B cell (primary cell): ENCODE measurements around the gene CBX3. TPM values are rescaled to one million over a fixed set of nuclear protein-coding genes. Genes with fewer than 3 reads are reported as not detected.

Source experiments
- ATAC-seq: fragments of 200-7000 bp; cut with Tn5 transposase; one replicate; pipeline ENCODE4 v1.10.0; 2021; ENCODE audit warnings: low read depth, mild to moderate bottlenecking, moderate number of reproducible peaks, moderate library complexity
- CTCF ChIA-PET: fragments of 350-600 bp; sonication (Branson Sonifier 250); formaldehyde crosslinking; loops from one replicate; lab custom pipeline; 2021; ENCODE audit warnings: antibody characterized with exemption, inconsistent platforms; lab: Charles Lee
- POLR2A ChIA-PET: fragments of 350-600 bp; sonication (Branson Sonifier 250); formaldehyde crosslinking; loops from one replicate; lab custom pipeline; 2021; ENCODE audit warnings: antibody characterized with exemption; lab: Charles Lee
- DNase-seq: peaks from one replicate; pipeline ENCODE4 v3.0.0; 2013
- H2AFZ ChIP-seq: 2 replicates; pipeline ENCODE4 v1.6.1; 2012; ENCODE audit warnings: mild to moderate bottlenecking, low read depth, low read length; ENCODE audit not compliant: insufficient read depth, poor library complexity, severe bottlenecking
- H3K27ac ChIP-seq, 2 donors: 1 replicate in 1 of 2; 2 replicates in 1 of 2; pipeline ENCODE4 v1.5.1; 2012 to 2013; ENCODE audit warnings: low read length in 2 of 2, mild to moderate bottlenecking in 2 of 2, moderate library complexity in 1 of 2
- H3K27me3 ChIP-seq, 4 experiments: fragments of 200-600 bp in 1 of 4; sonication (generic) in 1 of 4; replicated peaks in 1 of 4; 1 replicate in 2 of 4; 2 replicates in 2 of 4; pipeline versions ENCODE4 v1.6.1 to v1.7.0; 2013 to 2016; ENCODE audit warnings: low read length in 3 of 4, mild to moderate bottlenecking in 2 of 4, mixed read lengths in 1 of 4, moderate library complexity in 1 of 4; ENCODE audit not compliant: insufficient read depth in 4 of 4, control insufficient read depth in 3 of 4; ENCODE audit errors: control extremely low read depth in 1 of 4
- H3K36me3 ChIP-seq, 2 experiments: replicated peaks in 1 of 2; 1 replicate in 1 of 2; 2 replicates in 1 of 2; pipeline versions ENCODE4 v1.6.1 to v1.7.1; 2013; ENCODE audit warnings: low read length in 1 of 2; ENCODE audit not compliant: insufficient read depth in 2 of 2, control insufficient read depth in 1 of 2; ENCODE audit errors: control extremely low read depth in 1 of 2, extremely low read depth in 1 of 2
- H3K4me1 ChIP-seq, 2 donors: fragments of 200-600 bp in 1 of 2; sonication (generic) in 1 of 2; 1 replicate in 1 of 2; 2 replicates in 1 of 2; pipeline versions ENCODE4 v1.5.1 to v1.6.1; 2013 to 2017; ENCODE audit warnings: low read length in 2 of 2; ENCODE audit not compliant: control insufficient read depth in 2 of 2, insufficient read depth in 2 of 2
- H3K4me2 ChIP-seq: replicated peaks from 2 replicates; pipeline ENCODE3; 2012; ENCODE audit warnings: mild to moderate bottlenecking, low read depth, low read length; ENCODE audit not compliant: poor library complexity, severe bottlenecking
- H3K4me3 ChIP-seq, 5 experiments: fragments of 200-600 bp in 1 of 5; sonication (generic) in 1 of 5; 1 replicate in 3 of 5; 2 replicates in 2 of 5; pipeline versions ENCODE4 v1.5.1 to v1.7.0; 2011 to 2016; ENCODE audit warnings: low read length in 4 of 5, mild to moderate bottlenecking in 4 of 5, low read depth in 2 of 5, control low read depth in 1 of 5, moderate library complexity in 1 of 5; ENCODE audit not compliant: insufficient read depth in 1 of 5; ENCODE audit errors: control extremely low read depth in 1 of 5, extremely low read depth in 1 of 5
- H3K79me2 ChIP-seq: fragments of 200-600 bp; sonication (generic); one replicate; pipeline ENCODE4 v1.6.0; 2016; ENCODE audit warnings: low read length; ENCODE audit not compliant: control insufficient read depth, insufficient read depth
- H3K9ac ChIP-seq: fragments of 200-600 bp; sonication (generic); 2 replicates; pipeline ENCODE4 v1.6.1; 2017; ENCODE audit warnings: mild to moderate bottlenecking, low read length, moderate library complexity
- H3K9me3 ChIP-seq, 3 donors: one replicate each; pipeline versions ENCODE4 v1.6.1 to v1.7.1; 2013; ENCODE audit warnings: low read length in 2 of 3; ENCODE audit not compliant: control insufficient read depth in 2 of 3, insufficient read depth in 1 of 3; ENCODE audit errors: control extremely low read depth in 1 of 3
- H4K20me1 ChIP-seq: 2 replicates; pipeline ENCODE4 v1.6.0; 2012; ENCODE audit warnings: mild to moderate bottlenecking, low read length; ENCODE audit not compliant: insufficient read depth, control insufficient read depth, poor library complexity, severe bottlenecking
- H3K27ac Mint-ChIP-seq: one replicate; pipeline ENCODE4 v1.8.0; 2021; ENCODE audit warnings: mixed read lengths
- H3K27me3 Mint-ChIP-seq: one replicate; pipeline ENCODE4 v1.8.0; 2021; ENCODE audit warnings: mixed read lengths
- H3K4me1 Mint-ChIP-seq: one replicate; pipeline ENCODE4 v1.8.0; 2021; ENCODE audit warnings: mixed read lengths
- H3K4me3 Mint-ChIP-seq: one replicate; pipeline ENCODE4 v1.8.0; 2021; ENCODE audit warnings: mixed read lengths
- H3K9me3 Mint-ChIP-seq: one replicate; pipeline ENCODE4 v1.8.0; 2022; ENCODE audit warnings: mixed read lengths; ENCODE audit not compliant: insufficient read depth
- EZH2 ChIP-seq: IDR thresholded peaks from 2 replicates; pipeline ENCODE4 v1.6.1; 2012; ENCODE audit warnings: borderline replicate concordance, low read depth, mild to moderate bottlenecking, moderate library complexity, low read length; ENCODE audit not compliant: insufficient read depth, poor library complexity, severe bottlenecking
- WGBS: methylation state at CpG from one replicate; pipeline ENCODE4 v1.1.5; 2013; ENCODE audit warnings: missing lambda C conversion rate; ENCODE audit not compliant: insufficient coverage; 5-methylcytosine and 5-hydroxymethylcytosine counted together
- intact Hi-C: fragments of 100-400 bp; cut with micrococcal nuclease; formaldehyde crosslinking; loops from one replicate; pipeline ENCODE4 v1.10.0; 2022
- polyA plus RNA-seq: library from polyadenylated mRNA; depleted of rRNA; stranded (reverse); fragments of >200 nt; gene quantifications from 2 replicates; pipeline ENCODE4 v1.2.3, GENCODE V29; 2012
- total RNA-seq, 2 donors: library from RNA; stranded (reverse); fragments of 120-200 nt in 1 of 2; gene quantifications; 1 replicate in 1 of 2; 2 replicates in 1 of 2; pipeline versions ENCODE4 v1.2.3 to v1.2.4, GENCODE V29; 2013 to 2022
- TF ChIP-seq, protein P1 (sequence below): fragments of 200-600 bp; IDR thresholded peaks from one replicate; pipeline ENCODE4 v1.8.0; 2022; ENCODE audit warnings: antibody characterized with exemption, mild to moderate bottlenecking

The CBX3 gene
- total and polyA plus RNA-seq, 2 donors (not counting 1 experiment from before 2014, with no cell fraction given) = 43.9 to 126 TPM

DNA sequence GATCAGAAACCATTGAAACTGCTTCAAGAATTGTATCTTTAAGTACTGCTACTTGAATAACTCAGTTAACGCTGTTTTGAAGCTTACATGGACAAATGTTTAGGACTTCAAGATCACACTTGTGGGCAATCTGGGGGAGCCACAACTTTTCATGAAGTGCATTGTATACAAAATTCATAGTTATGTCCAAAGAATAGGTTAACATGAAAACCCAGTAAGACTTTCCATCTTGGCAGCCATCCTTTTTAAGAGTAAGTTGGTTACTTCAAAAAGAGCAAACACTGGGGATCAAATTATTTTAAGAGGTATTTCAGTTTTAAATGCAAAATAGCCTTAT is 15.7 kb upstream of the CBX3 start:
- intact Hi-C loops = no loop called here

More for the DNA sequence above, 15.7 kb upstream of the CBX3 start:
- Histone ChIP-seq H3K79me2 (peaks cover 6% of the 10 kb centered on the region), H2AFZ (no peak overlapping the region), H4K20me1 (peaks cover 30% of the 10 kb centered on the region), H3K4me1 (peaks cover under 1 to 7% of the 10 kb centered on the region in 2 donors), H3K4me2 (no peak overlapping the region), H3K9me3 (no peaks in the 10 kb centered on the region), H3K27ac (peak overlapping the region in 1 of 2 donors; percentile 17), H3K36me3 (peaks cover 3 to 24% of the 10 kb centered on the region in 2 experiments), H3K9ac (no peak overlapping the region), H3K27me3 (no peaks in the 10 kb centered on the region), H3K4me3 (no peak overlapping the region)
- no peaks in the 10 kb centered on the region for H3K27me3 Mint-ChIP-seq
- ChIA-PET CTCF (interaction anchor here (0.7 to 1.8 kb wide), 3 partner anchors 10 to 95 kb away, joined by 3 to 4 read pairs (median 4); no protein-coding TSS in a partner anchor), POLR2A (no interaction called here)
- no peak for DNase-seq
- peak overlapping the region; percentile 46 for H3K4me3 Mint-ChIP-seq
- no peak for ATAC-seq
- WGBS = no CpG with 5 or more reads among the region's 1 CpG
- peaks cover 80% of the 10 kb centered on the region for H3K4me1 Mint-ChIP-seq
- TF ChIP-seq, protein P1, sequence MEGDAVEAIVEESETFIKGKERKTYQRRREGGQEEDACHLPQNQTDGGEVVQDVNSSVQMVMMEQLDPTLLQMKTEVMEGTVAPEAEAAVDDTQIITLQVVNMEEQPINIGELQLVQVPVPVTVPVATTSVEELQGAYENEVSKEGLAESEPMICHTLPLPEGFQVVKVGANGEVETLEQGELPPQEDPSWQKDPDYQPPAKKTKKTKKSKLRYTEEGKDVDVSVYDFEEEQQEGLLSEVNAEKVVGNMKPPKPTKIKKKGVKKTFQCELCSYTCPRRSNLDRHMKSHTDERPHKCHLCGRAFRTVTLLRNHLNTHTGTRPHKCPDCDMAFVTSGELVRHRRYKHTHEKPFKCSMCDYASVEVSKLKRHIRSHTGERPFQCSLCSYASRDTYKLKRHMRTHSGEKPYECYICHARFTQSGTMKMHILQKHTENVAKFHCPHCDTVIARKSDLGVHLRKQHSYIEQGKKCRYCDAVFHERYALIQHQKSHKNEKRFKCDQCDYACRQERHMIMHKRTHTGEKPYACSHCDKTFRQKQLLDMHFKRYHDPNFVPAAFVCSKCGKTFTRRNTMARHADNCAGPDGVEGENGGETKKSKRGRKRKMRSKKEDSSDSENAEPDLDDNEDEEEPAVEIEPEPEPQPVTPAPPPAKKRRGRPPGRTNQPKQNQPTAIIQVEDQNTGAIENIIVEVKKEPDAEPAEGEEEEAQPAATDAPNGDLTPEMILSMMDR = no peak
- TF ChIP-seq EZH2 = no peak
- peak overlapping the region; percentile 81 for H3K27ac Mint-ChIP-seq
- H3K9me3 Mint-ChIP-seq = no peaks in the 10 kb centered on the region
